Liver (tissue), 9 donors: ENCODE data around the gene HES6. TPM values are rescaled to one million over a fixed set of nuclear protein-coding genes. Genes with fewer than 3 reads are reported as not detected.

ENCODE experiments used
- DNase-seq: peaks from one replicate; pipeline ENCODE4 v3.0.0-alpha.2; 2017; ENCODE audit warnings: low spot score
- H3K27ac ChIP-seq, 2 donors: one replicate each; pipeline ENCODE4 v1.7.0; 2013; ENCODE audit warnings: inconsistent platforms in 2 of 2, low read length in 2 of 2, control low read depth in 1 of 2, low read depth in 1 of 2, mild to moderate bottlenecking in 1 of 2
- H3K27me3 ChIP-seq, 4 donors: one replicate each; pipeline versions ENCODE4 v1.6.1 to v1.7.0; 2013; ENCODE audit warnings: low read length in 3 of 4, inconsistent platforms in 1 of 4, mild to moderate bottlenecking in 1 of 4, moderate library complexity in 1 of 4; ENCODE audit not compliant: control insufficient read depth in 4 of 4, insufficient read depth in 4 of 4
- H3K36me3 ChIP-seq, 4 donors: one replicate each; pipeline versions ENCODE4 v1.6.1 to v1.7.0; 2013; ENCODE audit warnings: low read length in 3 of 4, mild to moderate bottlenecking in 3 of 4, low read depth in 1 of 4, moderate library complexity in 1 of 4; ENCODE audit not compliant: control insufficient read depth in 4 of 4, insufficient read depth in 3 of 4
- H3K4me1 ChIP-seq, 4 donors: one replicate each; pipeline versions ENCODE4 v1.6.1 to v1.7.0; 2013; ENCODE audit warnings: low read length in 3 of 4, mild to moderate bottlenecking in 3 of 4, moderate library complexity in 1 of 4; ENCODE audit not compliant: control insufficient read depth in 4 of 4, insufficient read depth in 4 of 4
- H3K4me3 ChIP-seq, 3 donors: one replicate each; pipeline versions ENCODE4 v1.6.1 to v1.7.0; 2013; ENCODE audit warnings: low read length in 3 of 3, control low read depth in 1 of 3, low read depth in 1 of 3, mild to moderate bottlenecking in 1 of 3
- H3K9ac ChIP-seq, 2 donors: one replicate each; pipeline ENCODE4 v1.7.0; 2013; ENCODE audit warnings: low read length in 2 of 2, mild to moderate bottlenecking in 2 of 2, moderate library complexity in 2 of 2, control low read depth in 1 of 2, low read depth in 1 of 2
- H3K9me3 ChIP-seq, 4 donors: one replicate each; pipeline versions ENCODE4 v1.6.1 to v1.7.0; 2013; ENCODE audit warnings: low read length in 3 of 4; ENCODE audit not compliant: control insufficient read depth in 4 of 4
- EGR1 ChIP-seq, 2 donors: IDR thresholded peaks; 2 replicates each; pipeline ENCODE4 v1.6.1; 2016 to 2018; ENCODE audit warnings: antibody characterized with exemption in 2 of 2, low read depth in 2 of 2
- FOXA1 ChIP-seq: IDR thresholded peaks from 2 replicates; pipeline ENCODE4 v1.6.1; 2016; ENCODE audit warnings: antibody characterized with exemption
- FOXA2 ChIP-seq: IDR thresholded peaks from 2 replicates; pipeline ENCODE4 v1.6.1; 2016; ENCODE audit warnings: antibody characterized with exemption
- GABPA ChIP-seq, 2 donors: IDR thresholded peaks in 1 of 2; conservative IDR thresholded peaks in 1 of 2; 2 replicates each; pipeline ENCODE4 v1.6.1; 2016; ENCODE audit warnings: antibody characterized with exemption in 2 of 2, mild to moderate bottlenecking in 1 of 2, moderate library complexity in 1 of 2
- HNF4A ChIP-seq, 2 donors: conservative IDR thresholded peaks; 2 replicates each; pipeline ENCODE4 v1.6.1; 2016; ENCODE audit warnings: antibody characterized with exemption in 2 of 2, mild to moderate bottlenecking in 2 of 2
- HNF4G ChIP-seq: IDR thresholded peaks from 2 replicates; pipeline ENCODE4 v1.6.1; 2016; ENCODE audit warnings: antibody characterized with exemption
- JUND ChIP-seq, 2 donors: IDR thresholded peaks; 2 replicates each; pipeline ENCODE4 v1.6.1; 2016; ENCODE audit warnings: antibody characterized with exemption in 2 of 2
- NR2F2 ChIP-seq: IDR thresholded peaks from 2 replicates; pipeline ENCODE4 v1.6.1; 2016; ENCODE audit warnings: antibody characterized with exemption
- RAD21 ChIP-seq, 2 donors: IDR thresholded peaks; 2 replicates each; pipeline ENCODE4 v1.6.1; 2016; ENCODE audit warnings: antibody characterized with exemption in 2 of 2, mild to moderate bottlenecking in 2 of 2
- RXRA ChIP-seq, 2 donors: IDR thresholded peaks; 2 replicates each; pipeline ENCODE4 v1.6.1; 2017 to 2018; ENCODE audit warnings: antibody characterized with exemption in 2 of 2, mild to moderate bottlenecking in 1 of 2
- SP1 ChIP-seq: IDR thresholded peaks from 2 replicates; pipeline ENCODE4 v1.6.1; 2018; ENCODE audit warnings: antibody characterized with exemption, mild to moderate bottlenecking
- TAF1 ChIP-seq: conservative IDR thresholded peaks from 2 replicates; pipeline ENCODE4 v1.6.1; 2016; ENCODE audit warnings: antibody characterized with exemption, mild to moderate bottlenecking
- YY1 ChIP-seq: IDR thresholded peaks from 2 replicates; pipeline ENCODE4 v1.6.1; 2016; ENCODE audit warnings: antibody characterized with exemption, mild to moderate bottlenecking
- WGBS: extraction: QIAGEN DNeasy Blood & Tissue Kit; methylation state at CpG from one replicate; pipeline ENCODE4 v1.1.7; 2013; 5-methylcytosine and 5-hydroxymethylcytosine counted together
- polyA plus RNA-seq, 2 donors: library from polyadenylated mRNA; stranded (reverse) in 1 of 2; unstranded in 1 of 2; fragments of 200-250 nt in 1 of 2; fragments of >200 nt in 1 of 2; fragmentation: Nextera tagmentation in 1 of 2; extraction: Ambion mirVana in 1 of 2; gene quantifications; one replicate each; pipeline versions ENCODE4 v1.2.1 to v1.2.3, GENCODE V29; 2013 to 2015
- total RNA-seq, 2 donors: library from RNA; depleted of rRNA; stranded (reverse); fragments of >200 nt; gene quantifications; one replicate each; pipeline ENCODE4 v1.2.3, GENCODE V29; 2014
- TF ChIP-seq, protein P1 (sequence below): IDR thresholded peaks from 2 replicates; pipeline ENCODE4 v1.6.1; 2016; ENCODE audit warnings: antibody characterized with exemption
- TF ChIP-seq, protein P2 (sequence below): fragments of 150-350 bp; IDR thresholded peaks from 2 replicates; pipeline ENCODE4 v1.5.1; 2017; ENCODE audit warnings: improper control_type of control experiment, low read depth, low read length; ENCODE audit not compliant: missing input control
- TF ChIP-seq, protein P3 (sequence below): IDR thresholded peaks from 2 replicates; pipeline ENCODE4 v1.6.1; 2016; ENCODE audit warnings: antibody characterized with exemption
- TF ChIP-seq, protein P4 (sequence below): IDR thresholded peaks from 2 replicates; pipeline ENCODE4 v1.6.1; 2016; ENCODE audit warnings: antibody characterized with exemption, mild to moderate bottlenecking
- TF ChIP-seq, protein P5 (sequence below): IDR thresholded peaks from 2 replicates; pipeline ENCODE4 v1.6.1; 2016; ENCODE audit warnings: antibody characterized with exemption
- donor health status: healthy.
- donor health status: healthy.
- donor health status: healthy.
- donor health status: healthy.
- donor health status: healthy.

Gene HES6
- total and polyA plus RNA-seq, 4 donors, result 1.7 to 13.2 (median 2.6) TPM

DNA sequence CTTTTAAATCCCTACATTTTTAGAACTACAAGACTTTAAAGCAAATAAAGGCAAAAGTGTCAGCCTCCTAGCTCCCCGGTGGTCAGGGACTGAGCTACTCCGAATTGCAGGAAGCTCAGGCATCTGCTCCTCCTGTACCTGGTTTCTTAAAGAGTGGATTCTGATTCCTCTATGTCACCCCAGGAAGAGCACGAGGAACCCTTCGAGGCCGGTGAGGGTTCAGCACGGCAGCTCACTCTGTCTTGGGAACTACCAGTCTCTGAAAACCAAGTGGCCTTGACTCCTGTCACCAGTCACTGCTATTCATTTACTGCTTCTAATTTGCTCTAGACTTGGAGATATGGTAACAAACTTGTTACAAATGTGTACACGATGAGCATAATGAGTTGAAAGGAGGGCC is 46.3 kb upstream of the HES6 start:
- 31% methylated on average over 7 of the region's 7 CpGs for WGBS
- Histone ChIP-seq H3K4me3 (peak overlapping the region in 1 of 3 donors; percentile 18), H3K4me1 (peaks cover 19 to 52% (median 33%) of the 10 kb centered on the region in 4 donors), H3K27me3 (no peaks in the 10 kb centered on the region), H3K9me3 (no peaks in the 10 kb centered on the region), H3K36me3 (no peaks in the 10 kb centered on the region), H3K9ac (peak overlapping the region; percentile 46 to 92), H3K27ac (peak overlapping the region; percentile 92 to 99)
- DNase-seq, result no peak
- TF ChIP-seq, protein P1, sequence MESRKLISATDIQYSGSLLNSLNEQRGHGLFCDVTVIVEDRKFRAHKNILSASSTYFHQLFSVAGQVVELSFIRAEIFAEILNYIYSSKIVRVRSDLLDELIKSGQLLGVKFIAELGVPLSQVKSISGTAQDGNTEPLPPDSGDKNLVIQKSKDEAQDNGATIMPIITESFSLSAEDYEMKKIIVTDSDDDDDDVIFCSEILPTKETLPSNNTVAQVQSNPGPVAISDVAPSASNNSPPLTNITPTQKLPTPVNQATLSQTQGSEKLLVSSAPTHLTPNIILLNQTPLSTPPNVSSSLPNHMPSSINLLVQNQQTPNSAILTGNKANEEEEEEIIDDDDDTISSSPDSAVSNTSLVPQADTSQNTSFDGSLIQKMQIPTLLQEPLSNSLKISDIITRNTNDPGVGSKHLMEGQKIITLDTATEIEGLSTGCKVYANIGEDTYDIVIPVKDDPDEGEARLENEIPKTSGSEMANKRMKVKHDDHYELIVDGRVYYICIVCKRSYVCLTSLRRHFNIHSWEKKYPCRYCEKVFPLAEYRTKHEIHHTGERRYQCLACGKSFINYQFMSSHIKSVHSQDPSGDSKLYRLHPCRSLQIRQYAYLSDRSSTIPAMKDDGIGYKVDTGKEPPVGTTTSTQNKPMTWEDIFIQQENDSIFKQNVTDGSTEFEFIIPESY, result no peak
- no peak for TF ChIP-seq HNF4A (conservative IDR thresholded peaks at IDR 0.05)
- TF ChIP-seq FOXA2, result no peak
- no peak for TF ChIP-seq RAD21 (IDR thresholded peaks at IDR 0.05)
- TF ChIP-seq, protein P2, sequence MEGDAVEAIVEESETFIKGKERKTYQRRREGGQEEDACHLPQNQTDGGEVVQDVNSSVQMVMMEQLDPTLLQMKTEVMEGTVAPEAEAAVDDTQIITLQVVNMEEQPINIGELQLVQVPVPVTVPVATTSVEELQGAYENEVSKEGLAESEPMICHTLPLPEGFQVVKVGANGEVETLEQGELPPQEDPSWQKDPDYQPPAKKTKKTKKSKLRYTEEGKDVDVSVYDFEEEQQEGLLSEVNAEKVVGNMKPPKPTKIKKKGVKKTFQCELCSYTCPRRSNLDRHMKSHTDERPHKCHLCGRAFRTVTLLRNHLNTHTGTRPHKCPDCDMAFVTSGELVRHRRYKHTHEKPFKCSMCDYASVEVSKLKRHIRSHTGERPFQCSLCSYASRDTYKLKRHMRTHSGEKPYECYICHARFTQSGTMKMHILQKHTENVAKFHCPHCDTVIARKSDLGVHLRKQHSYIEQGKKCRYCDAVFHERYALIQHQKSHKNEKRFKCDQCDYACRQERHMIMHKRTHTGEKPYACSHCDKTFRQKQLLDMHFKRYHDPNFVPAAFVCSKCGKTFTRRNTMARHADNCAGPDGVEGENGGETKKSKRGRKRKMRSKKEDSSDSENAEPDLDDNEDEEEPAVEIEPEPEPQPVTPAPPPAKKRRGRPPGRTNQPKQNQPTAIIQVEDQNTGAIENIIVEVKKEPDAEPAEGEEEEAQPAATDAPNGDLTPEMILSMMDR, result no peak
- TF ChIP-seq SP1, result no peak

GRCh38 chr2:238285653-238286082 is 45.8 kb upstream of the HES6 start:
- Histone ChIP-seq H3K9ac (peak overlapping the region; percentile 55 to 92), H3K27me3 (no peaks in the 10 kb centered on the region), H3K27ac (peak overlapping the region; percentile 92 to 99), H3K9me3 (no peaks in the 10 kb centered on the region), H3K4me1 (peaks cover 19 to 52% (median 33%) of the 10 kb centered on the region in 4 donors), H3K4me3 (no peak overlapping the region), H3K36me3 (no peaks in the 10 kb centered on the region)
- TF ChIP-seq, protein P3, sequence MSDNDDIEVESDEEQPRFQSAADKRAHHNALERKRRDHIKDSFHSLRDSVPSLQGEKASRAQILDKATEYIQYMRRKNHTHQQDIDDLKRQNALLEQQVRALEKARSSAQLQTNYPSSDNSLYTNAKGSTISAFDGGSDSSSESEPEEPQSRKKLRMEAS, result peak; percentile 36
- TF ChIP-seq HNF4G, result no peak
- peak; percentile 93 for TF ChIP-seq YY1
- peak; percentile 90 for TF ChIP-seq FOXA1
- peak; percentile 87 for TF ChIP-seq FOXA2
- TF ChIP-seq RAD21 (IDR thresholded peaks at IDR 0.05), result peak in 1 of 2 donors; percentile 46
- TF ChIP-seq, protein P4, sequence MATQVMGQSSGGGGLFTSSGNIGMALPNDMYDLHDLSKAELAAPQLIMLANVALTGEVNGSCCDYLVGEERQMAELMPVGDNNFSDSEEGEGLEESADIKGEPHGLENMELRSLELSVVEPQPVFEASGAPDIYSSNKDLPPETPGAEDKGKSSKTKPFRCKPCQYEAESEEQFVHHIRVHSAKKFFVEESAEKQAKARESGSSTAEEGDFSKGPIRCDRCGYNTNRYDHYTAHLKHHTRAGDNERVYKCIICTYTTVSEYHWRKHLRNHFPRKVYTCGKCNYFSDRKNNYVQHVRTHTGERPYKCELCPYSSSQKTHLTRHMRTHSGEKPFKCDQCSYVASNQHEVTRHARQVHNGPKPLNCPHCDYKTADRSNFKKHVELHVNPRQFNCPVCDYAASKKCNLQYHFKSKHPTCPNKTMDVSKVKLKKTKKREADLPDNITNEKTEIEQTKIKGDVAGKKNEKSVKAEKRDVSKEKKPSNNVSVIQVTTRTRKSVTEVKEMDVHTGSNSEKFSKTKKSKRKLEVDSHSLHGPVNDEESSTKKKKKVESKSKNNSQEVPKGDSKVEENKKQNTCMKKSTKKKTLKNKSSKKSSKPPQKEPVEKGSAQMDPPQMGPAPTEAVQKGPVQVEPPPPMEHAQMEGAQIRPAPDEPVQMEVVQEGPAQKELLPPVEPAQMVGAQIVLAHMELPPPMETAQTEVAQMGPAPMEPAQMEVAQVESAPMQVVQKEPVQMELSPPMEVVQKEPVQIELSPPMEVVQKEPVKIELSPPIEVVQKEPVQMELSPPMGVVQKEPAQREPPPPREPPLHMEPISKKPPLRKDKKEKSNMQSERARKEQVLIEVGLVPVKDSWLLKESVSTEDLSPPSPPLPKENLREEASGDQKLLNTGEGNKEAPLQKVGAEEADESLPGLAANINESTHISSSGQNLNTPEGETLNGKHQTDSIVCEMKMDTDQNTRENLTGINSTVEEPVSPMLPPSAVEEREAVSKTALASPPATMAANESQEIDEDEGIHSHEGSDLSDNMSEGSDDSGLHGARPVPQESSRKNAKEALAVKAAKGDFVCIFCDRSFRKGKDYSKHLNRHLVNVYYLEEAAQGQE, result peak; percentile 75
- no peak for TF ChIP-seq TAF1
- TF ChIP-seq RXRA (IDR thresholded peaks at IDR 0.05), result peak; percentile 45 to 70
- TF ChIP-seq SP1, result peak; percentile 73
- peak; percentile 19 for TF ChIP-seq NR2F2
- TF ChIP-seq HNF4A (conservative IDR thresholded peaks at IDR 0.05), result peak in 1 of 2 donors; percentile 75
- peak in 1 of 2 donors; percentile 22 for TF ChIP-seq GABPA (IDR thresholded peaks at IDR 0.05 in 1 of 2, conservative IDR thresholded peaks at IDR 0.05 in 1 of 2)
- TF ChIP-seq, protein P2, result no peak
- TF ChIP-seq, protein P1, result no peak
- TF ChIP-seq EGR1 (IDR thresholded peaks at IDR 0.05; ENCODE audit: low read depth in 2 of 2), result peak in 1 of 2 donors; percentile 77
- TF ChIP-seq, protein P5, sequence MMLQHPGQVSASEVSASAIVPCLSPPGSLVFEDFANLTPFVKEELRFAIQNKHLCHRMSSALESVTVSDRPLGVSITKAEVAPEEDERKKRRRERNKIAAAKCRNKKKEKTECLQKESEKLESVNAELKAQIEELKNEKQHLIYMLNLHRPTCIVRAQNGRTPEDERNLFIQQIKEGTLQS, result peak; percentile 73
- peak; percentile 89 to 93 for TF ChIP-seq JUND (IDR thresholded peaks at IDR 0.05)
- DNase-seq, result peak; percentile 67
- 27% methylated on average over 7 of the region's 7 CpGs for WGBS
